ENCODE results near the gene CALHM6.

DNA sequence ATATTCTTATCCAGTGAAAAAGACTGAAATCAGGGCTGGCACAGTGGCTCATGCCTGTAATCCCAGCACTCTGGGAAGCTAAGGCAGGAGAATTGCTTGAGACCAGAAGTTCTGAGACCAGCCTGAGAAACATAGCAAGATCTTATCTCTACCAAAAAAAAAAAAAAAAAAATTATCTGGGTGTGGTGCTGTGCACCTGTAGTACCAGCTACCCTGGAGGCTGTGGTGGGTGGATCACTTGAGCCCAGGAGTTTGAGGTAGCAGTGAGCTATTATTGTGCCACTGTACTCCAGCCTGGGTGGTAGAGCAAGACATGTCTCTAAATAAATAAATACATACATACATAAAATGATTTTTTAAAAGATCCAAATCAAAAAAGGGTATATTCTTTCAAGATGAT, 6.3 kb downstream of the CALHM6 start:
- TF ChIP-seq EZH2 (IDR thresholded peaks at IDR 0.05): no peak
- no peak for TF ChIP-seq POLR2AphosphoS5 (IDR thresholded peaks at IDR 0.05; ENCODE audit: borderline replicate concordance, low read depth, low read length)
